GM18858 (cell line): Measurements from ENCODE around the gene DNAH1.

Experiments used
- ATAC-seq: cut with Tn5 transposase; IDR thresholded peaks from one replicate; pipeline ENCODE4 v1.9.1; 2021; ENCODE audit not compliant: unreplicated experiment

The DNAH1 gene

DNA sequence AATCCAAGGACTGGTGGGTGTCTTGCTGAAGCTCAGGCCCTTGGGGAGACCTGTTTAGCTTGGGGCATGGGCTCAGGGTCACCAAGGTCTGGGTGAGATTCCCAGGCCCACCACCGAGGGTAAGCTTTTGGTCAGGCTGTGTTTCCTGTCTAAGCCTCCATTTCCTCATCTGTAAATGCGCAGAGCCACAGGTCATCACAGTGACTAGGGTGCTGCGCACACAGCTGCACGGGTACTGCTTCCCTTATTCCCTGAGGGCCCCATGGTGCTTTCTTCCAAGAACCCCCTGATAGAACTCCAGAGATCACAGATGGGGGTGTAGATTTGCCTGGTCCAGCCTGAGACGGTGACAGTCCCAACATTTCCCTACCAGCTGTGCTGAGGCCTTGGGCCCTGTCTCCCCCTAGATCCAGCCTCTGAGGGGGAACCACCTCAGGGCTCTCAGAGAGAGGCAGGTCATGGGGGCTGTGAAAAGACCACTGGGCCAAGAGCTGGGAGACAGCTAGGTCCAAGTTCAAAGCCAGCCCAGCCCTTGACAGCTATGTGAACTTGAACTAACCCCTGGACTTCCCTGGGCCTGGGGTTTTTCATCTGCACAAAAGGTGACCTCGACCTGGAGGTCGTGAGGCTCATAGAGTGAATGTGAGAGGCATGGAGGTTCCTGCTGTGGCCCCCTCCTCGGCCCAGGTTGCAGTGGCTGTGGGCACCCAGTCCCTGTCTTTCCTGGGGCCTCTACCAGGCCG is 68.1 kb downstream of the DNAH1 start:
- no peak for ATAC-seq

DNA sequence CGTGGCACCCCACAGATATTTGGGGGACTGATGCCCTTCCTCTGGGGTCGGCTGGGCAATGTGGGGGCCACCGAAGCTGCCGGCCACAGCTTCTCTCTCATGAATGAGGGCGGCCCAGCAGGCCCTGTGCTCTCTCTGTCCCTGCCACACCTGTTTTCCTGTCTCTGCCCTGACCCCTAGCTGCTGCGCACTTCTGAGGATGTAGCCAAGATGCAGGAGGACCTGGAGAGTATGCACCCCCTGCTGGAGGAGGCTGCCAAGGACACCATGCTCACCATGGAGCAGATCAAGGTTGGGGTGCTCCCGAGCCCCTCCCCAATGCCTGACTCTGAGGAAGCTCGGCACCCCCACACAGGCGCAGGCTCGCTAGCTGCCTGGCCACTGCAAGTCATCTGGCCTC is 69.0 kb downstream of the DNAH1 start:
- no peak for ATAC-seq

DNA sequence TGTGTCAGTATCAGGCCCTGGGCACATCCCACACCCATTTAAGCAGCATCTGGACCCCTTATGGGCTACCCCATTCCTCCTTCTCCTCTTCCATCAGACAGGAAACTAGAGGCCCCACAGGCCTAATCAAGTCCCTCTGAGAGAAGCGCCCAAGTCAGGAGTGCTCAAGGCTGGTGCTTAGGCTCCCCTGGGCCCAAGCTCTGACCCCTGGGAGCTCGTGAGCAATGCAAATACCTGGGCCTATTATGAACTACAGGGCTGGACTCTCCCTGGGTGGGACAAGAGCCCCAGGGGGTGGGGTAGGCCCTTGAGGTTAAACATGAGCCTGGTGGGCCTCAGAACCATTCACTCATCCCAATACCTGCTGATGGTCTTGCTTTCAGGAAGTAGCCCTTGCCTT is 71.4 kb downstream of the DNAH1 start:
- no peak for ATAC-seq

DNA sequence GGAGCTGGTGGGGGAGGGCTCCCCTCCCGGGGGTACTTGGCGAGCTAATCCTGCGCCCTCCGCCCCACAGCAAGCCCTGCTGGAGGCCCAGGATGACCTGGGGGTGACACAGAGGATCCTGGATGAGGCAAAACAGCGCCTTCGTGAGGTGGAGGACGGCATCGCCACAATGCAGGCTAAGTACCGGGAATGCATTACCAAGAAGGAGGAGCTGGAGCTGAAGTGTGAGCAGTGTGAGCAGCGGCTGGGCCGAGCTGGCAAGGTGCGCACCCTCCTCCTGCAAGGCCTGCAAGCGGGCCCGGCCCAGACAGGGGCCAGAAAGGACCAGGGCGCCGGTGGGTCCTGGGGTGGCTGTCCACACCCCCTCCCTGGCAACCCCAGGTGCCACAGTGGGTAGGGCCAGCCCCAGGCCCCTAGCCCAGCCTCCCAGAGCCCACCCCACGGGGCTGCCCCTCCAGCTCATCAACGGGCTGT is 72.3 kb downstream of the DNAH1 start:
- ATAC-seq, result no peak

DNA sequence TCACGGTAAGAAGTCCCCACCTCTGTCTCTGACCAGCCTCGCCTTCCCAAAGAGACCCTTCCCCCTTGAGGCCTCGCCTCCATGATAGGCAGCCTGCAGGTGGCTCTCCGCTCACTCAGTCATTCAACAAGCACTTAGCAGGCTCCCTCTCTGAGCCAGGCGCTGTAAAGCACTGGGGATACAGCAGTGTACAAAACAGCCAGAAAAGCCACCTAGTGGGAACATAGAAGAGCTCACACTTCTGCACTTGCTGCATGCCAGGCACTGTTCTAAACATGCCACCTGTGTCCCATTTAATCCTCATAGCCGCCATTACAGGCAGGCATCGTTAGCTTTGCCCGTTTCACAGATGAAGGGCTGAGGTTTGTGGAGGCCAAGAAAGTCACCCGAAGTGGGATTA is 72.8 kb downstream of the DNAH1 start:
- no peak for ATAC-seq

DNA sequence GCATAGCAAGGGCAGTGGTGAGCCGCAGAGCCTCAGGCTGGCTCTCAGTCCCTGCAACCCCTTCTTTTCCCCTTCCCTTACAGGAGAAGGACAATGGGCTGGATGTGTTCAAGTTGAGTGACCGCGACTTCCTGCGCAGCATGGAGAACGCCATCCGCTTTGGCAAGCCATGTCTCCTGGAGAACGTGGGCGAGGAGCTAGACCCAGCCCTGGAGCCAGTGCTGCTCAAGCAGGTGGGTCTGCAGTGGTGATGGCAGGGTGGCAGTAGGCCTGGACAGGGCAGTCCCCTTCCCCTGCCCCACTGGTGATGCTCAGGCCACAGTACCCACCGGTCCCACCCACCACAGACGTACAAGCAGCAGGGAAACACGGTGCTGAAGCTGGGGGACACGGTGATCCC is 75.0 kb downstream of the DNAH1 start:
- no peak for ATAC-seq

DNA sequence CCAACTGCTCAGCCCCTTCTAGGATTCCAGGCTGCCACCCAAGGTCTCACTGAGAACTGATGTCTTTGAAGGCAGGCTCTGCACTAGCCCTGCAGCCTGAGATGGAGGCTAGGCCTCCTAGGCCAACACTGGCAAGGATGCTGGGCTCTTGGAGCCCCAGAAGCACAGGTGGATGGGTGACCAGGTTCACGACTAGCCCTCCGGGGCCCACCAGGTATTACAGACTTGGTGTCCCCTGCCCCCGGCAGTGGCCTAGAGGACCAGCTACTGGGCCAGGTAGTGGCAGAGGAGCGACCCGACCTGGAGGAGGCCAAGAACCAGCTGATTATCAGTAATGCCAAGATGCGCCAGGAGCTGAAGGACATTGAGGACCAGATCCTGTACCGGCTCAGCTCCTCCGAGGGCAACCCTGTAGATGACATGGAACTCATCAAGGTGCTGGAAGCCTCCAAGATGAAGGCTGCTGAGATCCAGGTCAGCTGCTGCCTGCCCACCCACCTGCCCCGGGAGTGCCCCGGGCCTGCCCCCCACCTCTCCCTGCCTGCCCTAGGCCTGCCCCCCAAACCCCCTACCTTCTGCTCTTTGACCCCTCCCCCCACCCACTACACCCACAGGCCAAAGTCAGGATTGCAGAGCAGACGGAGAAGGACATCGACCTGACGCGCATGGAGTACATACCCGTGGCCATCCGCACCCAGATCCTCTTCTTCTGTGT is 76.3 kb downstream of the DNAH1 start:
- no peak for ATAC-seq

DNA sequence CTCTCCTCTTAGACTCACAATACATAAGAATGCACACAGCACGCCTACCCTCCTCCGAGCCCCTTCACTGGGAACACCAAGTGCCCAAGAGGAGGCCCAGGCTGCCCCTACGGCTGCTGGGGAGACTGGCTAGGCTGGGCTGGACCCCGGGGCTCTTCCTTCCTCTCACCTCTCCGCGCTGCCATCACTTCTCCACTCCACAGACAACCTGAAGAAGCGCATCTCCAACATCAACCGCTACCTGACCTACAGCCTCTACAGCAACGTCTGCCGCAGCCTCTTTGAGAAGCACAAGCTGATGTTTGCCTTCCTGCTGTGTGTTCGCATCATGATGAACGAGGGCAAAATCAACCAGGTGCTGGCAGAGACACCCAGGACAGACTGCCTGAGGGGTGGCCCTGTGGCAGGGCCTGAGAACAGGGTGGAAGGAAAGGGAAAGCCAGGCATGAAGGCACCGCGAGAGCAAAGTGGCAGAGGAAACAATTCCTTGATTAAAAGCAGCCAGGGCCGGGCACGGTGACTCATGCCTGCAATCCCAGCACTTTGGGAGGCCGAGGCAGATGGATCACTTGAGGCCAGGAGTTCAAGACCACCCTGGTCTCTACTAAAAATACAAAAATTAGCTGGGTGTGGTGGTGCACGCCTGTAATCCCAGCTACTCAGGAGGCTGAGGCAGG is 77.2 kb downstream of the DNAH1 start:
- no peak for ATAC-seq

DNA sequence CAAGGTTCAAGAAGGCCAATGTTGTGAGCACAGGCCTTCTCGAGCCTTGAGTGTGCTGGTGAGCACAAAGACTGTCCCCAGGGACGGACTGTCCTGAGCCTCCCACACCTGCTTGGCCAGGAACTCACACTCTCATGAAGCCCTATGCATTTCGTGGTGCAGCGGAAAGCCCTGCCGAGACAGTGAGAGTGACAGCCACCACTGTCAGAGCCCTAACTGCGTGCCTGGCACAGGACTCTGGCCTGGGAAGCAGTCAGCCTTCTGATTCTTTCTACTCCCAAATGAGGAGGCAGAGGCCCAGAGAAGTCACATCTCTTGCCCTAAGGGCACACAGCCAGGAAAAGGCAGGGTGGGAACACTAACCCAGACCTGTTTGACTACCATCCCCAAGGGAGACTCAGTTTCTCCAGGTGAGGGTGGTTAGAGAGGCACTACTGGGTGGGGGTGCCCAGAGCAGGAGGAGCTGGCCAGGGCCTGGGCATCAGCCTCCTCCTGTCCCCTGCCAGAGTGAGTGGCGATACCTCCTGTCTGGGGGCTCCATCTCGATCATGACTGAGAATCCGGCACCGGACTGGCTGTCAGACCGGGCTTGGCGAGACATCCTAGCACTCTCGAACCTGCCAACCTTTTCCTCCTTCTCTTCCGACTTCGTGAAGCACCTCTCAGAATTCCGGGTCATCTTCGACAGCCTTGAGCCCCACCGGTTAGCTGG is 78.0 kb downstream of the DNAH1 start:
- no peak for ATAC-seq

DNA sequence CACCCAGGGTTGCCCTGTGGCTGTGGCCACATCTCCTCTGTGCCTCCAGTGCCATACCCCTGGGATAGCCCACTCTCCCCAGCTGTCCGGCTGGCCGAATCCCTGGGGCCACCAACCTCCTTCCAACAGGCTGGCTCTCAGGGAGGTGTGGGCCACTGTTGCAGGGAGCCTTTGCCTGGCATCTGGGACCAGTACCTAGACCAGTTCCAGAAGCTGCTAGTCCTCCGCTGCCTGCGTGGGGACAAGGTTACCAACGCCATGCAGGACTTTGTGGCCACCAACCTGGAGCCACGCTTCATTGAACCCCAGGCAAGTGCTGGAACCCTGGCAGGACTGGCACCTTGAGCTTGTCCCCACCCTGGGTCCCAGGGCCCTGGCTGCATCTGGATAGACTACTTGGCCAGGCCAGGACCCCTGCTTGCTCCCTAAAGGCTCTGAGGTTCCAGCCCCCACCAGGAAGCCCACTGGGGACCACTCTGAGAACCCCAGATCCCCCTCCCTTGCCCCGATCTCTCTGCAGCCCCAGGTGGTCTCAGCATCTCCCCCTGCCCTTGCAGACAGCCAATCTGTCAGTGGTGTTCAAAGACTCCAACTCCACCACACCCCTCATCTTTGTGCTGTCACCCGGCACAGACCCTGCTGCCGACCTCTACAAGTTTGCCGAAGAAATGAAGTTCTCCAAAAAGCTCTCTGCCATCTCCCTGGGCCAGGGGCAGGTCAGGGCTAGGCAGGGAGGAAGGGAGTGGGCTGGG is 78.8 kb downstream of the DNAH1 start:
- no peak for ATAC-seq

DNA sequence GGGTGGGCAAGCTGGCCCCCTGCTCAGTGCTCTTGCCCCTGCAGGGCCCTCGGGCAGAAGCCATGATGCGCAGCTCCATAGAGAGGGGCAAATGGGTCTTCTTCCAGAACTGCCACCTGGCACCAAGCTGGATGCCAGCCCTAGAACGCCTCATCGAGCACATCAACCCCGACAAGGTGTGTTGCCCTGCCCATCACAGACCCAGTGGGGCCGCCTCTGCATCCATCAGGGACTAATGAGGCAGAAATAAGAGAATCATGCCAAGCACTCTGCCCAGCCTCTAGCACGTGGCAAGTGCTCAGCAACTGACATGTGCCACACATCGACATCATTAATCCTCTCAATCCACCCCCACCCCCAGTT is 79.4 kb downstream of the DNAH1 start:
- ATAC-seq, result no peak

DNA sequence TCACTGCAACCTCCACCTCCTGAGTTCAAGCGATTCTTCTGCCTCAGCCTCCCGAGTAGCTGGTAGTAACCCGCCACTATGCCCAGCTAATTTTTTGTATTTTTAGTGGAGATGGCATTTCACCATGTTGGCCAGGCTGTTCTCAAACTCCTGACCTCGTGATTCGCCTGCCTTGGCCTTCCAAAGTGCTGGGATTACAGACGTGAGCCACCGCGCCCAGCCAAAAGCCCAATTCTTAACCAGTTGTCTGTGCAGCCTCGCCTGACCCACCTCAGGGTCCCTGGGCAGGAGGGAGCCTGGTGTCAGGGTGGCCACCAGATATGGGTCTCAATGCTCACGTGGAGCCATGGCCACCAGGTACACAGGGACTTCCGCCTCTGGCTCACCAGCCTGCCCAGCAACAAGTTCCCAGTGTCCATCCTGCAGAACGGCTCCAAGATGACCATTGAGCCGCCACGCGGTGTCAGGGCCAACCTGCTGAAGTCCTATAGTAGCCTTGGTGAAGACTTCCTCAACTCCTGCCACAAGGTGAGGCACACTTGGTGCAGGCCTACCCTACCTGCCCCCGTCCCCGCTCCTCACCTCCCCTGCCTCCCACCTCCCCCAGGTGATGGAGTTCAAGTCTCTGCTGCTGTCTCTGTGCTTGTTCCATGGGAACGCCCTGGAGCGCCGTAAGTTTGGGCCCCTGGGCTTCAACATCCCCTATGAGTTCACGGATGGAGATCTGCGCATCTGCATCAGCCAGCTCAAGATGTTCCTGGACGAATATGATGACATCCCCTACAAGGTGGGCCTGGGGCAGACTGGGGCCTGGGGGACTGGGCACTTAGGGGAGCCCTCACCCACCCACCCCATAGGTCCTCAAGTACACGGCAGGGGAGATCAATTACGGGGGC is 80.1 kb downstream of the DNAH1 start:
- ATAC-seq, result no peak

DNA sequence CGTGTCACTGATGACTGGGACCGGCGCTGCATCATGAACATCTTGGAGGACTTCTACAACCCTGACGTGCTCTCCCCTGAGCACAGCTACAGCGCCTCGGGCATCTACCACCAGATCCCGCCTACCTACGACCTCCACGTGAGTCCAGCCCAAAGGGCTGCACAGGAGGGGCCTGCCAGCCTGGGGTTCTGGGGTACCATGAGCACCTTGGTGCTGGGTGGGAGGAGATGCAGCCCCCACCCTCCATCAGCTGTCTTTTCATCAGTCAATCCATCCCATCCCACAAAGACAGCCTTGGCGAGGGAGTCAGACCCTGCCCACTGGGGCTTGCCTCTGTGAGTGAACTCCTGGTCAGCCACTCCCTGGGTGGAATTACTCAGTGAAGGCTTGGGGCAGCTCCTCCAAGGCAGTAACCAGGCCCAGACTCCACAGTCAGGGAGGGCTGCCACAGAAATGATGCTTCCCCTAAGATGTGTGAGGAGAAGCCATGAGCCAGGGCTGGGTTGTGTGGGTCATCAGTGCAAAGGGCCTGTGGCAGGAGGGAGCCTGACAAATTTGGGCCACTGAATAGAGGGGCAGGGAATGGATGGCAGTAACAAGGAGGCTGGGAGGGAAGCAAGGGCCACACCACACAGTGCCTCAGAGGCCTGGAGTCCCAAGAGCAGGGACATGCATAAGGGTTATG is 80.9 kb downstream of the DNAH1 start:
- ATAC-seq, result no peak

DNA sequence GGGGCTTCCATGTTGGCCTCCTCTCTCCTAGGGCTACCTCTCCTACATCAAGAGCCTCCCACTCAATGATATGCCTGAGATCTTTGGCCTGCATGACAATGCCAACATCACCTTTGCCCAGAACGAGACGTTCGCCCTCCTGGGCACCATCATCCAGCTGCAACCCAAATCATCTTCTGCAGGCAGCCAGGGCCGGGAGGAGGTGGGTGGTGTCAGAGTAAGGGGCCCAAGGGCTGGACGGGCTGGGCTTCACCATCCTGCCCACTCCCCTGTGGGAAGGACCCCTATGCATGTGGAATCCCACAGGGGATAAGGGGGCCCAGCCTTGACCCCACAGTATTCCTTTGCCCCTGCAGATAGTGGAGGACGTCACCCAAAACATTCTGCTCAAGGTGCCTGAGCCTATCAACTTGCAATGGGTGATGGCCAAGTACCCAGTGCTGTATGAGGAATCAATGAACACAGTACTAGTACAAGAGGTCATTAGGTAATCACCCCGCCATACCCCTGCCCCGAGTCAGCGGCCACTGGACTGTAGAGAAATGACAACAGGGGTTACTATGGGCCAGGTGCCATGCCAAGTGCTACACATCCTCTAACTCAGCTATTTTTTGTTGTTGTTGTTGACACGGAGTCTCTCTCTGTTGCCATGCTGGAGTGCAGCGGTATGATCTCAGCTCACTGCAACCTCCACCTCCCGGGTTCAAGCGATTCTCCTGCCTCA is 81.7 kb downstream of the DNAH1 start:
- ATAC-seq, result no peak

DNA sequence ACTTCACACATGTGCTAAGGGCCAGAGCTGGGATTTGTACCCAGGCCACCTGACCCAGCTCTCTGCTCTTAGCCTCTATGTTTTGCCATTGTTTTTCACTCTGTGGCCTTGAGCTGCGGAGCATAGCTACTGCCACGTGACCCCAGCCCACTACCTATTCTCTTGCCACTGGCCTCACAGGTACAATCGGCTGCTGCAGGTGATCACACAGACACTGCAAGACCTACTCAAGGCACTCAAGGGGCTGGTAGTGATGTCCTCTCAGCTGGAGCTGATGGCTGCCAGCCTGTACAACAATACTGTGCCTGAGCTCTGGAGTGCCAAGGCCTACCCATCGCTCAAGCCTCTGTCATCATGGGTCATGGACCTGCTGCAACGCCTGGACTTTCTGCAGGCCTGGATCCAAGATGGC is 82.6 kb downstream of the DNAH1 start:
- no peak for ATAC-seq

DNA sequence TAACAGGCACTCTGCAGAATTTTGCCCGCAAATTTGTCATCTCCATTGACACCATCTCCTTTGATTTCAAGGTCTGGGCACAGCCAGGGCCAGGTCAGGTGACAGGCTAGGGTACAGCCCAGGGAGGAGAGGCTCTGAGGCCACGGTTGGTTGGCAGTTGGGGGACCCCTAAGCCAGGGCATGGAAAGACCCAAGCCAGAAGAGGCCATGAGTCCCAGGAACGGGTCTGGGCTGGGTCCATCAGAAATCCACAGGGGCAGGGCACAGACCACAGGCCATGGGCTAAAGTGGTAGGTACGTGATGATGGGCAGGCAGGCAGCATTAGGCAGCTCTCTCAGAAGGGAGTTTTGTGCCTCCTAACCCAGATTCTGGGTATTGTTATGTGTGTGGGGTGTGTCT is 83.0 kb downstream of the DNAH1 start:
- no peak for ATAC-seq

DNA sequence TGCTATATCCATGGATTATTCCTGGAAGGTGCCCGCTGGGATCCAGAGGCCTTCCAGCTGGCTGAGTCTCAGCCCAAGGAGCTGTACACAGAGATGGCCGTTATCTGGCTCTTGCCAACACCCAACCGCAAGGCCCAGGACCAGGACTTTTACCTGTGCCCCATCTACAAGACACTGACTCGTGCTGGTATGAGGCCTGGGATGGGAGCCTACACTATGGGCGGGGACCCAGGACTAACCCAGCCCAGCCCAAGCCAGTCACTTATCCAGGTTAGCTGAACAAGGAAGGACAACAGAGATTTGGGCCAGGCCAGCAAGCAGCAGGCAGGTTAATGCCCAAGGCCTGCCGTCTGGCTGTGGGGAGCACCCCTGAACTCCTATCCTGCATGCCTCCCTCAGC is 83.5 kb downstream of the DNAH1 start:
- ATAC-seq, result no peak

DNA sequence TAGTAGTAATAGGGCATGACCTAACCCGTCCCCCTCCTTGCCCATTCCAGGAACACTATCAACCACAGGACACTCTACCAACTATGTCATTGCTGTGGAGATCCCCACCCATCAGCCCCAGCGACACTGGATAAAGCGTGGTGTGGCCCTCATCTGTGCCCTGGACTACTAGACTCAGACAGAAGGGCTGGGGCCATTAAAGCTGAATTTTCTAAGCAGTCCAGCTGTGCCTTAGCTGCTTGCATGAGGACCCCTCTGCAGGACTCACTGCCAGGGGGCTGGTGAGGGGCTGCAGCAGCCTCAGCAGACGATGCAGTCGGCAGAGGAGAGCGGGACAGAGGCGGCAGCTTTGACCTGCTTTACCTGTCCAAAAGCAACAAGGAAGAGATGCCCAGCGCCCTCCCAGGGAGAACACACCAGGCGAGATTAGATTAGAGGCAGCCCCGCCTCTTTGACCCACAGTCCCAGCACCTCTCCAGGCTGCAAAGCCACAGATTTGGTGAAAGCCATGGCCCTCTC is 84.2 kb downstream of the DNAH1 start:
- ATAC-seq, result no peak
